K562 (cell line): ENCODE measurements around the gene ZNF865. TPM values are rescaled to one million over a fixed set of nuclear protein-coding genes. Genes with fewer than 3 reads are reported as not detected.

Experiments
- ARID1B ChIP-seq: fragments of 450-650 bp; IDR thresholded peaks from 2 replicates; pipeline ENCODE4 v1.6.1; 2016; ENCODE audit warnings: antibody characterized with exemption, mild to moderate bottlenecking, inconsistent platforms
- CBX8 ChIP-seq: fragments of 200-600 bp; sonication (generic); IDR thresholded peaks from 2 replicates; pipeline ENCODE4 v1.6.1; 2012; ENCODE audit warnings: borderline replicate concordance, mixed run types, low read depth, mild to moderate bottlenecking, moderate library complexity, mixed read lengths, low read length, control low read depth, inconsistent platforms; ENCODE audit not compliant: poor library complexity, severe bottlenecking; ENCODE audit errors: extremely low read depth
- FOXM1 ChIP-seq, 2 experiments: fragments of 450-650 bp in 1 of 2; sonication (generic) in 1 of 2; formaldehyde crosslinking in 1 of 2; IDR thresholded peaks; 2 replicates each; pipeline versions ENCODE4 v1.6.1 to v1.9.0; 2017 to 2022; ENCODE audit warnings: low read depth in 2 of 2, mild to moderate bottlenecking in 2 of 2, missing genetic modification reagents in 1 of 2, moderate library complexity in 1 of 2
- GATA2 ChIP-seq: sonication (generic); formaldehyde crosslinking; IDR thresholded peaks from 2 replicates; pipeline ENCODE4 v1.4.0; 2020; ENCODE audit warnings: mild to moderate bottlenecking, missing genetic modification reagents
- HDAC2 ChIP-seq: fragments of 450-650 bp; IDR thresholded peaks from 2 replicates; pipeline ENCODE4 v1.6.1; 2016; ENCODE audit warnings: mild to moderate bottlenecking
- HNRNPLL ChIP-seq: fragments of 200-400 bp; formaldehyde crosslinking; IDR thresholded peaks from 2 replicates; pipeline ENCODE4 v1.6.1; 2017; ENCODE audit warnings: low read length, low read depth, mild to moderate bottlenecking; ENCODE audit not compliant: poor library complexity, severe bottlenecking
- IFI16 ChIP-seq: fragments of 250-450 bp; sonication (Bioruptor Pico); IDR thresholded peaks from 2 replicates; pipeline ENCODE4 v2.1.2; 2022; ENCODE audit warnings: mild to moderate bottlenecking, inconsistent platforms
- MECOM ChIP-seq: fragments of 250-450 bp; sonication (Bioruptor Pico); IDR thresholded peaks from 2 replicates; pipeline ENCODE4 v1.8.0; 2022; ENCODE audit warnings: inconsistent platforms
- PBX2 ChIP-seq, 2 experiments: IDR thresholded peaks in 1 of 2; conservative IDR thresholded peaks in 1 of 2; 2 replicates each; pipeline ENCODE4 v1.6.1; 2016; ENCODE audit warnings: low read depth in 2 of 2, mild to moderate bottlenecking in 1 of 2, missing compliant biosample characterization in 1 of 2, missing genetic modification characterization in 1 of 2, moderate library complexity in 1 of 2
- RCOR1 ChIP-seq, 2 experiments: IDR thresholded peaks; 2 replicates each; pipeline ENCODE4 v1.6.1; 2012; ENCODE audit warnings: low read depth in 2 of 2, low read length in 2 of 2, borderline replicate concordance in 1 of 2, improper control_type of control experiment in 1 of 2
- TCF3 ChIP-seq: sonication (generic); formaldehyde crosslinking; IDR thresholded peaks from 2 replicates; pipeline ENCODE4 v1.4.0; 2020; ENCODE audit warnings: mild to moderate bottlenecking, missing genetic modification reagents
- UBTF ChIP-seq, 2 experiments: IDR thresholded peaks; 2 replicates each; pipeline ENCODE4 v1.6.1; 2012; ENCODE audit warnings: improper control_type of control experiment in 2 of 2, low read depth in 2 of 2, low read length in 2 of 2, borderline replicate concordance in 1 of 2
- ZFPM2 ChIP-seq: fragments of 250-450 bp; sonication (Bioruptor Pico); IDR thresholded peaks from 2 replicates; pipeline ENCODE4 v1.5.1; 2022; ENCODE audit warnings: mild to moderate bottlenecking
- ZHX1 ChIP-seq: fragments of 150-350 bp; conservative IDR thresholded peaks from 2 replicates; pipeline ENCODE4 v1.6.1; 2014; ENCODE audit warnings: low read length
- ZNF143 ChIP-seq: sonication (generic); formaldehyde crosslinking; IDR thresholded peaks from 2 replicates; pipeline ENCODE4 v1.9.0; 2022; ENCODE audit warnings: mild to moderate bottlenecking, missing genetic modification reagents
- ZNF584 ChIP-seq: fragments of 200-800 bp; sonication (Bioruptor generic); IDR thresholded peaks from 2 replicates; pipeline ENCODE4 v1.6.1; 2016; ENCODE audit warnings: low read depth, mild to moderate bottlenecking, missing genetic modification characterization, missing compliant biosample characterization
- polyA plus RNA-seq, 8 experiments: library from polyadenylated mRNA; depleted of rRNA in 4 of 8; stranded (reverse) in 5 of 8; unstranded in 3 of 8; fragments of >200 nt; fragmentation: Nextera tagmentation in 2 of 8; fragmentation: Illumina TruSeq in 1 of 8; extraction: Ambion mirVana in 2 of 8; extraction: Trizol in 1 of 8; gene quantifications; 2 replicates each; pipeline versions ENCODE4 v1.2.1 to v1.2.3, GENCODE V29; 2011 to 2014; ENCODE audit warnings: inconsistent platforms in 1 of 8, missing spikeins in 1 of 8
- total RNA-seq, 7 experiments: library from RNA; depleted of rRNA in 6 of 7; stranded (reverse); fragments of >200 nt in 6 of 7; fragmentation: Illumina TruSeq in 2 of 7; extraction: Trizol in 2 of 7; gene quantifications; 2 replicates each; pipeline versions ENCODE4 v1.2.1 to v1.2.3, GENCODE V29; 2011 to 2021; ENCODE audit warnings: low replicate concordance in 1 of 7

The ZNF865 gene
- total and polyA plus RNA-seq, 9 of the 15 experiments (the other 6 are each of a cell fraction or from before 2014, with no cell fraction given), result 0.40 to 18.8 (median 1.6) TPM; not detected in 2

- TF ChIP-seq TCF3 (CRISPR knock-in tag) (no peak), RCOR1 (IDR thresholded peaks at IDR 0.05; ENCODE audit: borderline replicate concordance in 1 of 2, low read depth in 2 of 2, low read length in 2 of 2) (peak in 1 of 2 experiments; percentile 17; a peak in 2 of 4 replicates), PBX2 (CRISPR knock-in tag; IDR thresholded peaks at IDR 0.05; ENCODE audit: low read depth) (no peak), PBX2 (tag; conservative IDR thresholded peaks at IDR 0.05; ENCODE audit: low read depth) (no peak), ARID1B (no peak), ZHX1 (no peak), UBTF (IDR thresholded peaks at IDR 0.05; ENCODE audit: borderline replicate concordance in 1 of 2, low read depth in 2 of 2, low read length in 2 of 2) (peak; percentile 79 to 80; a peak in 2 of 4 replicates), ZNF584 (CRISPR knock-in tag) (no peak), IFI16 (CRISPR knock-in tag) (no peak), ZFPM2 (CRISPR knock-in tag) (no peak), HNRNPLL (no peak), HDAC2 (peak; percentile 56), MECOM (CRISPR knock-in tag) (no peak), FOXM1 (IDR thresholded peaks at IDR 0.05; ENCODE audit: low read depth) (peak; percentile 63), FOXM1 (CRISPR knock-in tag; IDR thresholded peaks at IDR 0.05; ENCODE audit: low read depth) (no peak), CBX8 (no peak), ZNF143 (CRISPR knock-in tag) (no peak), GATA2 (CRISPR knock-in tag) (no peak)
Observed at GRCh38 chr19:55643003-55643886, 37.8 kb downstream of the ZNF865 start, which contains the start of gene ZNF581 (continued).
